ENCODE data around the gene CCNG2. TPM values are rescaled to one million over a fixed set of nuclear protein-coding genes. Genes with fewer than 3 reads are reported as not detected.

CCNG2 gene
- total and polyA plus RNA-seq, 10 donors = 20.2 to 106 (median 58.0) TPM

- Histone ChIP-seq H3K4me3 (no peak overlapping the region), H3K27me3 (replicated peaks in 1 of 7) (no peaks in the 10 kb centered on the region), H3K9me3 (no peaks in the 10 kb centered on the region), H3K36me3 (no peaks in the 10 kb centered on the region), H3K4me1 (peaks cover 12 to 67% (median 47%) of the 10 kb centered on the region in 6 donors), H3K27ac (no peak overlapping the region)
- WGBS, 5 donors = 79 to 84% (median 81%) methylated on average over 6 of the region's 6 CpGs
- no peak for TF ChIP-seq CTCF (IDR thresholded peaks at IDR 0.05 in 8 of 11, conservative IDR thresholded peaks at IDR 0.05 in 3 of 11)
- DNase-seq = no peak
- intact Hi-C loops (cut with DNase I; ENCODE audit: low total_unique reads) = loop anchor here (10.0 kb wide), 1 partner anchor 56 kb away; no protein-coding TSS in a partner anchor
Measured at GRCh38 chr4:77151241-77151640, 5.8 kb upstream of the CCNG2 start.

- H3K4me3 ChIP-seq = no peak overlapping the region
- H3K27me3 ChIP-seq (replicated peaks in 1 of 7) = no peaks in the 10 kb centered on the region
- TF ChIP-seq POLR2A (IDR thresholded peaks at IDR 0.05) = no peak
- TF ChIP-seq CTCF (IDR thresholded peaks at IDR 0.05 in 8 of 11, conservative IDR thresholded peaks at IDR 0.05 in 3 of 11) = no peak
- no peak for TF ChIP-seq POLR2AphosphoS5 (IDR thresholded peaks at IDR 0.05)
- no peak for DNase-seq
- no peaks in the 10 kb centered on the region for H3K36me3 ChIP-seq
- H3K4me1 ChIP-seq = peaks cover 7 to 58% (median 41%) of the 10 kb centered on the region in 6 donors
- H3K27ac ChIP-seq = peak overlapping the region in 5 of 8 donors; percentile 41 to 99 (median 99)
- no peaks in the 10 kb centered on the region for H3K9me3 ChIP-seq
- WGBS, 5 donors = 63 to 74% (median 70%) methylated on average over 5 of the region's 5 CpGs
- intact Hi-C loops (cut with DNase I; ENCODE audit: low total_unique reads) = loop anchor here (10.0 kb wide), 1 partner anchor 58 kb away; no protein-coding TSS in a partner anchor
Measured at GRCh38 chr4:77152421-77152820, 4.6 kb upstream of the CCNG2 start.

GRCh38 chr4:77153006-77153405 lies 4.0 kb upstream of the CCNG2 start:
- Histone ChIP-seq H3K9me3 (no peaks in the 10 kb centered on the region), H3K27me3 (replicated peaks in 1 of 7) (no peaks in the 10 kb centered on the region), H3K27ac (peak overlapping the region in 7 of 8 donors; percentile 41 to 99 (median 98)), H3K4me1 (peaks cover 7 to 56% (median 41%) of the 10 kb centered on the region in 6 donors), H3K4me3 (no peak overlapping the region), H3K36me3 (no peaks in the 10 kb centered on the region)
- intact Hi-C loops (cut with DNase I; ENCODE audit: low total_unique reads) = loop anchor here (10.0 kb wide), 1 partner anchor 58 kb away; no protein-coding TSS in a partner anchor
- TF ChIP-seq CTCF (IDR thresholded peaks at IDR 0.05 in 8 of 11, conservative IDR thresholded peaks at IDR 0.05 in 3 of 11) (no peak), POLR2A (IDR thresholded peaks at IDR 0.05) (no peak), POLR2AphosphoS5 (IDR thresholded peaks at IDR 0.05) (no peak)
- no peak for DNase-seq
- 44 to 71% (median 58%) methylated on average over 3 of the region's 3 CpGs for WGBS, 5 donors

GRCh38 chr4:77154065-77154464 lies 2.9 kb upstream of the CCNG2 start:
- Histone ChIP-seq H3K4me1 (peaks cover 12 to 66% (median 50%) of the 10 kb centered on the region in 6 donors), H3K36me3 (peaks cover 0 to 6% (median 2%) of the 10 kb centered on the region in 6 donors), H3K27ac (peak overlapping the region; percentile 23 to 99 (median 98)), H3K9me3 (no peaks in the 10 kb centered on the region), H3K27me3 (replicated peaks in 1 of 7) (no peaks in the 10 kb centered on the region), H3K4me3 (no peak overlapping the region)
- TF ChIP-seq CTCF (IDR thresholded peaks at IDR 0.05 in 8 of 11, conservative IDR thresholded peaks at IDR 0.05 in 3 of 11) = no peak
- TF ChIP-seq POLR2AphosphoS5 (IDR thresholded peaks at IDR 0.05) = no peak
- TF ChIP-seq POLR2A (IDR thresholded peaks at IDR 0.05) = no peak
- intact Hi-C loops (cut with DNase I; ENCODE audit: low total_unique reads) = loop anchor here (10.0 kb wide), 1 partner anchor 59 kb away; no protein-coding TSS in a partner anchor
- DNase-seq = no peak
